Right lobe of liver (tissue), 4 donors: ENCODE results near the gene FTH1.

ENCODE experiments used
- CTCF ChIP-seq, 4 donors: fragments of 200-600 bp in 3 of 4; fragments of 450-650 bp in 1 of 4; IDR thresholded peaks; one replicate each; pipeline versions ENCODE4 v1.5.1 to v1.8.0; 2016 to 2022; ENCODE audit warnings: antibody characterized with exemption in 4 of 4, mild to moderate bottlenecking in 2 of 4
- POLR2A ChIP-seq: fragments of 450-650 bp; IDR thresholded peaks from one replicate; pipeline ENCODE4 v1.6.1; 2017; ENCODE audit warnings: antibody characterized with exemption, mild to moderate bottlenecking
- donor health status: DM: no; HTN: no; CAD: no.
- donor health status: DM: no; HTN: no; CAD: no.
- donor health status: DM: no; HTN: yes; CAD: no.

- TF ChIP-seq POLR2A (no peak), CTCF (IDR thresholded peaks at IDR 0.05) (no peak)
Observed at GRCh38 chr11:61919705-61920631, 47.5 kb downstream of the FTH1 start.
